ENCODE measurements around the gene FAT1.

The FAT1 gene

GRCh38 chr4:186617921-186618320, 105.7 kb downstream of the FAT1 start:
- Histone ChIP-seq H2AFZ (ENCODE audit: low read length) (no peak overlapping the region), H3K4me3 (ENCODE audit: low read length in 2 of 2) (no peak overlapping the region), H3K27ac (replicated peaks; ENCODE audit: low read length) (no peak overlapping the region), H3K23ac (ENCODE audit: low read depth, low read length, poor library complexity) (no peak overlapping the region), H3K4me1 (ENCODE audit: control insufficient read depth in 2 of 2, insufficient read depth in 1 of 2, low read depth in 1 of 2, low read length in 2 of 2) (peaks cover 0 to 2% of the 10 kb centered on the region in 2 donors), H3K36me3 (replicated peaks in 1 of 2; ENCODE audit: control insufficient read depth in 2 of 2, insufficient read depth in 2 of 2, low read length in 2 of 2) (peaks cover 64 to 100% of the 10 kb centered on the region in 2 donors), H2BK15ac (ENCODE audit: low read length) (no peak overlapping the region), H3K4me2 (ENCODE audit: insufficient read depth, low read length, poor library complexity, severe bottlenecking) (no peak overlapping the region), H2BK120ac (ENCODE audit: low read depth, low read length) (no peak overlapping the region), H2BK12ac (ENCODE audit: low read length) (no peak overlapping the region), H3K4ac (ENCODE audit: low read length) (no peak overlapping the region), H3K9me3 (replicated peaks in 1 of 2; ENCODE audit: control insufficient read depth in 2 of 2, insufficient read depth in 1 of 2, low read depth in 1 of 2, low read length in 2 of 2) (peaks cover 0 to 7% of the 10 kb centered on the region in 2 donors), H2BK5ac (ENCODE audit: low read length) (no peak overlapping the region), H3K14ac (ENCODE audit: low read length) (no peak overlapping the region), H3K79me1 (ENCODE audit: low read depth, low read length) (peaks cover 9% of the 10 kb centered on the region), H3K18ac (ENCODE audit: low read length) (no peak overlapping the region), H3K27me3 (ENCODE audit: control insufficient read depth in 3 of 3, insufficient read depth in 3 of 3, low read depth in 1 of 3, low read length in 3 of 3) (no peaks in the 10 kb centered on the region), H4K91ac (ENCODE audit: low read depth, low read length, poor library complexity) (no peak overlapping the region), H2AK5ac (ENCODE audit: low read depth, low read length) (no peak overlapping the region), H3K9ac (ENCODE audit: low read depth, low read length, poor library complexity) (no peak overlapping the region), H4K8ac (ENCODE audit: low read depth, low read length) (no peak overlapping the region)
- no peak for DNase-seq (ENCODE audit: low spot score)
- WGBS, 2 donors (ENCODE audit: extremely low coverage in 2 of 2, insufficient read length in 2 of 2, insufficient replicate concordance in 1 of 2): no CpG with 5 or more reads among the region's 3 CpGs

GRCh38 chr4:186607490-186607889, 116.2 kb downstream of the FAT1 start:
- no peak overlapping the region for H3K27ac ChIP-seq (replicated peaks; ENCODE audit: low read length)
- H2BK120ac ChIP-seq (ENCODE audit: low read depth, low read length): no peak overlapping the region
- DNase-seq (ENCODE audit: low spot score): no peak
- H4K8ac ChIP-seq (ENCODE audit: low read depth, low read length): no peak overlapping the region
- H3K18ac ChIP-seq (ENCODE audit: low read length): no peak overlapping the region
- H3K9me3 ChIP-seq (replicated peaks in 1 of 2; ENCODE audit: control insufficient read depth in 2 of 2, insufficient read depth in 1 of 2, low read depth in 1 of 2, low read length in 2 of 2): peaks cover 0 to 2% of the 10 kb centered on the region in 2 donors
- H3K4me1 ChIP-seq (ENCODE audit: control insufficient read depth in 2 of 2, insufficient read depth in 1 of 2, low read depth in 1 of 2, low read length in 2 of 2): peaks cover 0 to 6% of the 10 kb centered on the region in 2 donors
- H3K4me3 ChIP-seq (ENCODE audit: low read length in 2 of 2): no peak overlapping the region
- H3K27me3 ChIP-seq (ENCODE audit: control insufficient read depth in 3 of 3, insufficient read depth in 3 of 3, low read depth in 1 of 3, low read length in 3 of 3): no peaks in the 10 kb centered on the region
- H3K36me3 ChIP-seq (replicated peaks in 1 of 2; ENCODE audit: control insufficient read depth in 2 of 2, insufficient read depth in 2 of 2, low read length in 2 of 2): peaks cover 47 to 96% of the 10 kb centered on the region in 2 donors
- H3K79me1 ChIP-seq (ENCODE audit: low read depth, low read length): peaks cover 1% of the 10 kb centered on the region
- no peak overlapping the region for H2BK15ac ChIP-seq (ENCODE audit: low read length)
- no peak overlapping the region for H3K9ac ChIP-seq (ENCODE audit: low read depth, low read length, poor library complexity)
- H3K4ac ChIP-seq (ENCODE audit: low read length): no peak overlapping the region
- H2AK5ac ChIP-seq (ENCODE audit: low read depth, low read length): no peak overlapping the region
- no peak overlapping the region for H2BK12ac ChIP-seq (ENCODE audit: low read length)
- no CpG with 5 or more reads among the region's 1 CpG for WGBS, 2 donors (ENCODE audit: extremely low coverage in 2 of 2, insufficient read length in 2 of 2, insufficient replicate concordance in 1 of 2)
- no peak overlapping the region for H2BK5ac ChIP-seq (ENCODE audit: low read length)
- H3K23ac ChIP-seq (ENCODE audit: low read depth, low read length, poor library complexity): no peak overlapping the region
- H2AFZ ChIP-seq (ENCODE audit: low read length): no peak overlapping the region
- no peak overlapping the region for H3K14ac ChIP-seq (ENCODE audit: low read length)
- no peak overlapping the region for H3K4me2 ChIP-seq (ENCODE audit: insufficient read depth, low read length, poor library complexity, severe bottlenecking)
- no peak overlapping the region for H4K91ac ChIP-seq (ENCODE audit: low read depth, low read length, poor library complexity)

GRCh38 chr4:186606591-186606992, 117.1 kb downstream of the FAT1 start:
- H3K79me1 ChIP-seq (ENCODE audit: low read depth, low read length): peaks cover 1% of the 10 kb centered on the region
- H3K27me3 ChIP-seq (ENCODE audit: control insufficient read depth in 3 of 3, insufficient read depth in 3 of 3, low read depth in 1 of 3, low read length in 3 of 3): no peaks in the 10 kb centered on the region
- no peak overlapping the region for H2BK120ac ChIP-seq (ENCODE audit: low read depth, low read length)
- H2AK5ac ChIP-seq (ENCODE audit: low read depth, low read length): no peak overlapping the region
- H3K14ac ChIP-seq (ENCODE audit: low read length): no peak overlapping the region
- H3K36me3 ChIP-seq (replicated peaks in 1 of 2; ENCODE audit: control insufficient read depth in 2 of 2, insufficient read depth in 2 of 2, low read length in 2 of 2): peaks cover 47 to 98% of the 10 kb centered on the region in 2 donors
- H3K9me3 ChIP-seq (replicated peaks in 1 of 2; ENCODE audit: control insufficient read depth in 2 of 2, insufficient read depth in 1 of 2, low read depth in 1 of 2, low read length in 2 of 2): peaks cover 0 to 2% of the 10 kb centered on the region in 2 donors
- no peak overlapping the region for H3K27ac ChIP-seq (replicated peaks; ENCODE audit: low read length)
- H4K91ac ChIP-seq (ENCODE audit: low read depth, low read length, poor library complexity): no peak overlapping the region
- H2BK12ac ChIP-seq (ENCODE audit: low read length): no peak overlapping the region
- no peak overlapping the region for H2BK15ac ChIP-seq (ENCODE audit: low read length)
- H3K4ac ChIP-seq (ENCODE audit: low read length): no peak overlapping the region
- peaks cover 0 to 6% of the 10 kb centered on the region in 2 donors for H3K4me1 ChIP-seq (ENCODE audit: control insufficient read depth in 2 of 2, insufficient read depth in 1 of 2, low read depth in 1 of 2, low read length in 2 of 2)
- no peak overlapping the region for H3K4me3 ChIP-seq (ENCODE audit: low read length in 2 of 2)
- no peak overlapping the region for H3K9ac ChIP-seq (ENCODE audit: low read depth, low read length, poor library complexity)
- no peak overlapping the region for H3K23ac ChIP-seq (ENCODE audit: low read depth, low read length, poor library complexity)
- no peak overlapping the region for H3K18ac ChIP-seq (ENCODE audit: low read length)
- H4K8ac ChIP-seq (ENCODE audit: low read depth, low read length): no peak overlapping the region
- H2AFZ ChIP-seq (ENCODE audit: low read length): no peak overlapping the region
- H2BK5ac ChIP-seq (ENCODE audit: low read length): no peak overlapping the region
- no CpG with 5 or more reads among the region's 6 CpGs for WGBS, 2 donors (ENCODE audit: extremely low coverage in 2 of 2, insufficient read length in 2 of 2, insufficient replicate concordance in 1 of 2)
- no peak overlapping the region for H3K4me2 ChIP-seq (ENCODE audit: insufficient read depth, low read length, poor library complexity, severe bottlenecking)
- no peak for DNase-seq (ENCODE audit: low spot score)

GRCh38 chr4:186605261-186605865, 118.3 kb downstream of the FAT1 start:
- no peak overlapping the region for H3K23ac ChIP-seq (ENCODE audit: low read depth, low read length, poor library complexity)
- H3K79me1 ChIP-seq (ENCODE audit: low read depth, low read length): peaks cover 1% of the 10 kb centered on the region
- H2BK12ac ChIP-seq (ENCODE audit: low read length): no peak overlapping the region
- H3K9me3 ChIP-seq (replicated peaks in 1 of 2; ENCODE audit: control insufficient read depth in 2 of 2, insufficient read depth in 1 of 2, low read depth in 1 of 2, low read length in 2 of 2): peaks cover 0 to 2% of the 10 kb centered on the region in 2 donors
- no peak overlapping the region for H2AK5ac ChIP-seq (ENCODE audit: low read depth, low read length)
- H3K4me3 ChIP-seq (ENCODE audit: low read length in 2 of 2): no peak overlapping the region
- no peaks in the 10 kb centered on the region for H3K27me3 ChIP-seq (ENCODE audit: control insufficient read depth in 3 of 3, insufficient read depth in 3 of 3, low read depth in 1 of 3, low read length in 3 of 3)
- no peak overlapping the region for H4K91ac ChIP-seq (ENCODE audit: low read depth, low read length, poor library complexity)
- H2BK5ac ChIP-seq (ENCODE audit: low read length): no peak overlapping the region
- 100% methylated on average over 1 to 3 of the region's 3 CpGs for WGBS, 2 donors (ENCODE audit: extremely low coverage in 2 of 2, insufficient read length in 2 of 2, insufficient replicate concordance in 1 of 2)
- H3K18ac ChIP-seq (ENCODE audit: low read length): no peak overlapping the region
- no peak for DNase-seq (ENCODE audit: low spot score)
- H2BK120ac ChIP-seq (ENCODE audit: low read depth, low read length): no peak overlapping the region
- no peak overlapping the region for H3K4ac ChIP-seq (ENCODE audit: low read length)
- H3K27ac ChIP-seq (replicated peaks; ENCODE audit: low read length): no peak overlapping the region
- peaks cover 0 to 6% of the 10 kb centered on the region in 2 donors for H3K4me1 ChIP-seq (ENCODE audit: control insufficient read depth in 2 of 2, insufficient read depth in 1 of 2, low read depth in 1 of 2, low read length in 2 of 2)
- no peak overlapping the region for H4K8ac ChIP-seq (ENCODE audit: low read depth, low read length)
- H3K4me2 ChIP-seq (ENCODE audit: insufficient read depth, low read length, poor library complexity, severe bottlenecking): no peak overlapping the region
- H2BK15ac ChIP-seq (ENCODE audit: low read length): no peak overlapping the region
- peaks cover 42 to 100% of the 10 kb centered on the region in 2 donors for H3K36me3 ChIP-seq (replicated peaks in 1 of 2; ENCODE audit: control insufficient read depth in 2 of 2, insufficient read depth in 2 of 2, low read length in 2 of 2)
- H3K14ac ChIP-seq (ENCODE audit: low read length): no peak overlapping the region
- no peak overlapping the region for H2AFZ ChIP-seq (ENCODE audit: low read length)
- H3K9ac ChIP-seq (ENCODE audit: low read depth, low read length, poor library complexity): no peak overlapping the region
